GM23338 (cell line): ENCODE data around the gene IRAK1. TPM values are rescaled to one million over a fixed set of nuclear protein-coding genes. Genes with fewer than 3 reads are reported as not detected.

ENCODE experiments used
- ATAC-seq: fragments of 200-7000 bp; cut with Tn5 transposase; 3 replicates; pipeline ENCODE4 v1.9.1; 2020
- DNase-seq: peaks from one replicate; pipeline ENCODE4 v3.0.0-alpha.2; 2015; ENCODE audit warnings: low spot score
- H2AFZ ChIP-seq: fragments of 200-600 bp; sonication (generic); 2 replicates; pipeline ENCODE4 v1.8.0; 2016; ENCODE audit warnings: antibody characterized with exemption, mild to moderate bottlenecking, moderate library complexity
- H3F3A ChIP-seq: fragments of 200-600 bp; sonication (generic); replicated peaks from 2 replicates; pipeline ENCODE4 v1.8.0; 2017; ENCODE audit warnings: antibody characterized with exemption, mixed run types, low read depth
- H3K27ac ChIP-seq: fragments of 200-600 bp; sonication (generic); 2 replicates; pipeline ENCODE4 v1.6.1; 2016; ENCODE audit warnings: low read depth
- H3K27me3 ChIP-seq: fragments of 200-600 bp; sonication (generic); 2 replicates; pipeline ENCODE4 v1.8.0; 2016; ENCODE audit warnings: mild to moderate bottlenecking, mixed run types, moderate library complexity; ENCODE audit not compliant: insufficient read depth
- H3K36me3 ChIP-seq: fragments of 200-600 bp; sonication (generic); 2 replicates; pipeline ENCODE4 v1.8.0; 2016; ENCODE audit warnings: mild to moderate bottlenecking; ENCODE audit not compliant: insufficient read depth
- H3K4me1 ChIP-seq: fragments of 200-600 bp; sonication (generic); 2 replicates; pipeline ENCODE4 v1.8.0; 2016; ENCODE audit warnings: mild to moderate bottlenecking, moderate library complexity; ENCODE audit not compliant: insufficient read depth
- H3K4me2 ChIP-seq: fragments of 200-600 bp; sonication (generic); 2 replicates; pipeline ENCODE4 v1.7.1; 2017; ENCODE audit warnings: mixed run types
- H3K4me3 ChIP-seq: fragments of 200-600 bp; sonication (generic); 2 replicates; pipeline ENCODE4 v1.6.1; 2016; ENCODE audit warnings: mixed run types
- H3K79me2 ChIP-seq: fragments of 200-600 bp; sonication (generic); replicated peaks from 2 replicates; pipeline ENCODE4 v1.8.0; 2017; ENCODE audit warnings: mild to moderate bottlenecking; ENCODE audit not compliant: insufficient read depth
- H3K9me2 ChIP-seq: fragments of 200-600 bp; sonication (generic); 2 replicates; pipeline ENCODE4 v1.8.0; 2017; ENCODE audit not compliant: insufficient read depth
- H4K20me1 ChIP-seq: fragments of 200-600 bp; sonication (generic); replicated peaks from 2 replicates; pipeline ENCODE4 v1.8.0; 2017; ENCODE audit warnings: mild to moderate bottlenecking; ENCODE audit not compliant: insufficient read depth
- H3K27ac Mint-ChIP-seq: 2 replicates; pipeline ENCODE4 v1.8.0; 2020; ENCODE audit warnings: inconsistent platforms, mild to moderate bottlenecking, moderate library complexity, mixed read lengths
- H3K27me3 Mint-ChIP-seq: 3 replicates; pipeline ENCODE4 v1.8.0; 2022; ENCODE audit warnings: low read depth, mild to moderate bottlenecking, moderate library complexity, mixed read lengths, inconsistent platforms; ENCODE audit not compliant: insufficient read depth, poor library complexity
- H3K36me3 Mint-ChIP-seq: 3 replicates; pipeline ENCODE4 v1.8.0; 2021; ENCODE audit warnings: low read depth, mild to moderate bottlenecking, inconsistent platforms, moderate library complexity, mixed read lengths
- H3K4me1 Mint-ChIP-seq: 3 replicates; pipeline ENCODE4 v1.8.0; 2020; ENCODE audit warnings: mild to moderate bottlenecking, inconsistent platforms, mixed read lengths
- H3K4me3 Mint-ChIP-seq: 3 replicates; pipeline ENCODE4 v1.8.0; 2021; ENCODE audit warnings: moderate library complexity, mild to moderate bottlenecking, inconsistent platforms, mixed read lengths
- H3K9me3 Mint-ChIP-seq: 3 replicates; pipeline ENCODE4 v1.8.0; 2020; ENCODE audit warnings: moderate library complexity, mild to moderate bottlenecking, inconsistent platforms, mixed read lengths
- CREB1 ChIP-seq: fragments of 250-450 bp; sonication (Bioruptor Pico); IDR thresholded peaks from 2 replicates; pipeline ENCODE4 v1.5.0; 2020; ENCODE audit warnings: low read depth, mild to moderate bottlenecking, moderate library complexity
- EZH2 ChIP-seq: fragments of 200-600 bp; sonication (generic); IDR thresholded peaks from one replicate; pipeline ENCODE4 v1.8.0; 2017; ENCODE audit warnings: antibody characterized with exemption, mild to moderate bottlenecking, low read depth; ENCODE audit not compliant: unreplicated experiment
- EZH2phosphoT487 ChIP-seq: fragments of 200-600 bp; sonication (generic); IDR thresholded peaks from one replicate; pipeline ENCODE4 v1.8.1; 2018; ENCODE audit warnings: antibody characterized with exemption; ENCODE audit not compliant: unreplicated experiment
- JUNB ChIP-seq: IDR thresholded peaks from one replicate; pipeline ENCODE4 v1.6.1; 2016; ENCODE audit warnings: antibody characterized with exemption; ENCODE audit not compliant: unreplicated experiment
- NANOG ChIP-seq: IDR thresholded peaks from 2 replicates; pipeline ENCODE4 v1.6.1; 2016; ENCODE audit warnings: antibody characterized with exemption, borderline replicate concordance
- POLR2AphosphoS5 ChIP-seq: IDR thresholded peaks from 2 replicates; pipeline ENCODE4 v1.6.1; 2016; ENCODE audit warnings: antibody characterized with exemption, low read depth
- STAT1 ChIP-seq: IDR thresholded peaks from one replicate; pipeline ENCODE4 v1.6.1; 2016; ENCODE audit warnings: antibody characterized with exemption; ENCODE audit not compliant: unreplicated experiment
- ZNF114 ChIP-seq: fragments of 250-450 bp; sonication (Bioruptor Pico); IDR thresholded peaks from 2 replicates; pipeline ENCODE4 v1.5.0; 2020; ENCODE audit warnings: mild to moderate bottlenecking, moderate library complexity
- ZNF331 ChIP-seq: fragments of 250-450 bp; sonication (Bioruptor Pico); IDR thresholded peaks from 2 replicates; pipeline ENCODE4 v1.5.0; 2020; ENCODE audit warnings: low read depth, mild to moderate bottlenecking, moderate library complexity
- polyA plus RNA-seq: library from polyadenylated mRNA; unstranded; fragments of >200 nt; fragmentation: Nextera tagmentation; extraction: Ambion mirVana; gene quantifications from 2 replicates; pipeline ENCODE4 v1.2.1, GENCODE V29; 2016
- total RNA-seq: library from RNA; depleted of rRNA; stranded (reverse); fragments of >200 nt; shearing (Covaris generic); gene quantifications from 2 replicates; pipeline ENCODE4 v1.2.3, GENCODE V29; 2014
- TF ChIP-seq, protein P1 (sequence below): fragments of 250-450 bp; sonication (Bioruptor Pico); IDR thresholded peaks from 2 replicates; pipeline ENCODE4 v1.5.0; 2020; ENCODE audit warnings: mild to moderate bottlenecking, moderate library complexity
- TF ChIP-seq, protein P2 (sequence below), 2 experiments: fragments of 200-600 bp in 1 of 2; sonication (generic) in 1 of 2; conservative IDR thresholded peaks; 2 replicates each; pipeline versions ENCODE4 v1.5.1 to v1.6.1; 2016 to 2017; ENCODE audit warnings: antibody characterized with exemption in 2 of 2, low read depth in 2 of 2, mild to moderate bottlenecking in 2 of 2, moderate library complexity in 1 of 2
- TF ChIP-seq, protein P3 (sequence below): IDR thresholded peaks from one replicate; pipeline ENCODE4 v1.6.1; 2018; ENCODE audit warnings: antibody characterized with exemption; ENCODE audit not compliant: unreplicated experiment
- TF ChIP-seq, protein P4 (sequence below): IDR thresholded peaks from 2 replicates; pipeline ENCODE4 v1.6.1; 2016; ENCODE audit warnings: antibody characterized with exemption

The IRAK1 gene
- total and polyA plus RNA-seq, 2 experiments from 2014 or later: 21.6 to 38.0 TPM

DNA sequence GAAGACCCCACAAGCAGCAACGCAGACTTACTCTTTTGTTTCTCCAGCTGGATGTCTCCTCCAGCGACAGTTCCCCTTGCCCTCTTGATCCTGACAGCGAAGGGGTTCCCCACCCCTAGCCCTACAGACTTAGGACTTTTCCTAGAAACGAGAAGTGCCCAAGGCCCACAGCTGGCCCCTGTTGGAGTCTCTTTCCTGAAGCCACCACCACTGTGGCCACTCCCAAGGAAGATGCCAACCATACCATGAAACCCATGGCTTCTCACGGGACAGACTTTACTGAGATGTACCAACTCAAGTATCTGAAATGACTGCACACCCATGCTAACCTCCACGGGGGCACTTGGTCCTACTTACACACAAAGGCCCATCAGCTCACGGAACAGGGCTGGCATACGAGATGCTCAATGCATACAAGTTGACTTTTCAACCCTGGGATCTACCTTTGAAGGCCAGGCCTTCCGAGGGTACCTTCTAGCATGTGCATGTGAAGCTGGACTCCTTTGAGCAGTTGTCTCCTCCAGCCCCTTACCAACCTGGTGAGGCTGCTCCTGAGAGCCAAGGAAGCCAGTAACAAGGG, 924 bp upstream of the IRAK1 start:
- Histone ChIP-seq H3K27me3 (no peaks in the 10 kb centered on the region), H3K4me2 (no peak overlapping the region; the same call in 1 of the 2 replicates), H3K4me3 (peak overlapping the region; percentile 47; the same call in 1 of the 2 replicates), H3K36me3 (no peaks in the 10 kb centered on the region), H3K79me2 (no peaks in the 10 kb centered on the region), H3K27ac (peak overlapping the region; percentile 79; the same call in 1 of the 2 replicates), H3F3A (no peaks in the 10 kb centered on the region), H3K9me2 (no peaks in the 10 kb centered on the region), H4K20me1 (no peaks in the 10 kb centered on the region), H2AFZ (no peak overlapping the region), H3K4me1 (peaks cover 6% of the 10 kb centered on the region; the same call in 1 of the 2 replicates)
- peak overlapping the region; percentile 71 for H3K4me3 Mint-ChIP-seq
- ATAC-seq (no peak), DNase-seq (no peak)
- peaks cover 6% of the 10 kb centered on the region for H3K27me3 Mint-ChIP-seq
- peaks cover 32% of the 10 kb centered on the region for H3K4me1 Mint-ChIP-seq
- H3K9me3 Mint-ChIP-seq: no peaks in the 10 kb centered on the region
- H3K36me3 Mint-ChIP-seq: peaks cover 10% of the 10 kb centered on the region; the same call in 2 of the 3 replicates
- TF ChIP-seq, protein P1, sequence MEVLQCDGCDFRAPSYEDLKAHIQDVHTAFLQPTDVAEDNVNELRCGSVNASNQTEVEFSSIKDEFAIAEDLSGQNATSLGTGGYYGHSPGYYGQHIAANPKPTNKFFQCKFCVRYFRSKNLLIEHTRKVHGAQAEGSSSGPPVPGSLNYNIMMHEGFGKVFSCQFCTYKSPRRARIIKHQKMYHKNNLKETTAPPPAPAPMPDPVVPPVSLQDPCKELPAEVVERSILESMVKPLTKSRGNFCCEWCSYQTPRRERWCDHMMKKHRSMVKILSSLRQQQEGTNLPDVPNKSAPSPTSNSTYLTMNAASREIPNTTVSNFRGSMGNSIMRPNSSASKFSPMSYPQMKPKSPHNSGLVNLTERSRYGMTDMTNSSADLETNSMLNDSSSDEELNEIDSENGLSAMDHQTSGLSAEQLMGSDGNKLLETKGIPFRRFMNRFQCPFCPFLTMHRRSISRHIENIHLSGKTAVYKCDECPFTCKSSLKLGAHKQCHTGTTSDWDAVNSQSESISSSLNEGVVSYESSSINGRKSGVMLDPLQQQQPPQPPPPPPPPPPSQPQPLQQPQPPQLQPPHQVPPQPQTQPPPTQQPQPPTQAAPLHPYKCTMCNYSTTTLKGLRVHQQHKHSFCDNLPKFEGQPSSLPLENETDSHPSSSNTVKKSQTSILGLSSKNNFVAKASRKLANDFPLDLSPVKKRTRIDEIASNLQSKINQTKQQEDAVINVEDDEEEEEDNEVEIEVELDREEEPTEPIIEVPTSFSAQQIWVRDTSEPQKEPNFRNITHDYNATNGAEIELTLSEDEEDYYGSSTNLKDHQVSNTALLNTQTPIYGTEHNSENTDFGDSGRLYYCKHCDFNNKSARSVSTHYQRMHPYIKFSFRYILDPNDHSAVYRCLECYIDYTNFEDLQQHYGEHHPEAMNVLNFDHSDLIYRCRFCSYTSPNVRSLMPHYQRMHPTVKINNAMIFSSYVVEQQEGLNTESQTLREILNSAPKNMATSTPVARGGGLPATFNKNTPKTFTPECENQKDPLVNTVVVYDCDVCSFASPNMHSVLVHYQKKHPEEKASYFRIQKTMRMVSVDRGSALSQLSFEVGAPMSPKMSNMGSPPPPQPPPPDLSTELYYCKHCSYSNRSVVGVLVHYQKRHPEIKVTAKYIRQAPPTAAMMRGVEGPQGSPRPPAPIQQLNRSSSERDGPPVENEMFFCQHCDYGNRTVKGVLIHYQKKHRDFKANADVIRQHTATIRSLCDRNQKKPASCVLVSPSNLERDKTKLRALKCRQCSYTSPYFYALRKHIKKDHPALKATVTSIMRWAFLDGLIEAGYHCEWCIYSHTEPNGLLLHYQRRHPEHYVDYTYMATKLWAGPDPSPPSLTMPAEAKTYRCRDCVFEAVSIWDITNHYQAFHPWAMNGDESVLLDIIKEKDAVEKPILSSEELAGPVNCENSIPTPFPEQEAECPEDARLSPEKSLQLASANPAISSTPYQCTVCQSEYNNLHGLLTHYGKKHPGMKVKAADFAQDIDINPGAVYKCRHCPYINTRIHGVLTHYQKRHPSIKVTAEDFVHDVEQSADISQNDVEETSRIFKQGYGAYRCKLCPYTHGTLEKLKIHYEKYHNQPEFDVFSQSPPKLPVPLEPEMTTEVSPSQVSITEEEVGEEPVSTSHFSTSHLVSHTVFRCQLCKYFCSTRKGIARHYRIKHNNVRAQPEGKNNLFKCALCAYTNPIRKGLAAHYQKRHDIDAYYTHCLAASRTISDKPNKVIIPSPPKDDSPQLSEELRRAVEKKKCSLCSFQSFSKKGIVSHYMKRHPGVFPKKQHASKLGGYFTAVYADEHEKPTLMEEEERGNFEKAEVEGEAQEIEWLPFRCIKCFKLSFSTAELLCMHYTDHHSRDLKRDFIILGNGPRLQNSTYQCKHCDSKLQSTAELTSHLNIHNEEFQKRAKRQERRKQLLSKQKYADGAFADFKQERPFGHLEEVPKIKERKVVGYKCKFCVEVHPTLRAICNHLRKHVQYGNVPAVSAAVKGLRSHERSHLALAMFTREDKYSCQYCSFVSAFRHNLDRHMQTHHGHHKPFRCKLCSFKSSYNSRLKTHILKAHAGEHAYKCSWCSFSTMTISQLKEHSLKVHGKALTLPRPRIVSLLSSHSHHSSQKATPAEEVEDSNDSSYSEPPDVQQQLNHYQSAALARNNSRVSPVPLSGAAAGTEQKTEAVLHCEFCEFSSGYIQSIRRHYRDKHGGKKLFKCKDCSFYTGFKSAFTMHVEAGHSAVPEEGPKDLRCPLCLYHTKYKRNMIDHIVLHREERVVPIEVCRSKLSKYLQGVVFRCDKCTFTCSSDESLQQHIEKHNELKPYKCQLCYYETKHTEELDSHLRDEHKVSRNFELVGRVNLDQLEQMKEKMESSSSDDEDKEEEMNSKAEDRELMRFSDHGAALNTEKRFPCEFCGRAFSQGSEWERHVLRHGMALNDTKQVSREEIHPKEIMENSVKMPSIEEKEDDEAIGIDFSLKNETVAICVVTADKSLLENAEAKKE (CRISPR knock-in tag): no peak
- TF ChIP-seq STAT1 (no peak), EZH2phosphoT487 (no peak), ZNF114 (CRISPR knock-in tag) (no peak), JUNB (no peak), POLR2AphosphoS5 (no peak), CREB1 (CRISPR knock-in tag) (no peak), NANOG (no peak), EZH2 (no peak), ZNF331 (CRISPR knock-in tag) (no peak)
- TF ChIP-seq, protein P2, sequence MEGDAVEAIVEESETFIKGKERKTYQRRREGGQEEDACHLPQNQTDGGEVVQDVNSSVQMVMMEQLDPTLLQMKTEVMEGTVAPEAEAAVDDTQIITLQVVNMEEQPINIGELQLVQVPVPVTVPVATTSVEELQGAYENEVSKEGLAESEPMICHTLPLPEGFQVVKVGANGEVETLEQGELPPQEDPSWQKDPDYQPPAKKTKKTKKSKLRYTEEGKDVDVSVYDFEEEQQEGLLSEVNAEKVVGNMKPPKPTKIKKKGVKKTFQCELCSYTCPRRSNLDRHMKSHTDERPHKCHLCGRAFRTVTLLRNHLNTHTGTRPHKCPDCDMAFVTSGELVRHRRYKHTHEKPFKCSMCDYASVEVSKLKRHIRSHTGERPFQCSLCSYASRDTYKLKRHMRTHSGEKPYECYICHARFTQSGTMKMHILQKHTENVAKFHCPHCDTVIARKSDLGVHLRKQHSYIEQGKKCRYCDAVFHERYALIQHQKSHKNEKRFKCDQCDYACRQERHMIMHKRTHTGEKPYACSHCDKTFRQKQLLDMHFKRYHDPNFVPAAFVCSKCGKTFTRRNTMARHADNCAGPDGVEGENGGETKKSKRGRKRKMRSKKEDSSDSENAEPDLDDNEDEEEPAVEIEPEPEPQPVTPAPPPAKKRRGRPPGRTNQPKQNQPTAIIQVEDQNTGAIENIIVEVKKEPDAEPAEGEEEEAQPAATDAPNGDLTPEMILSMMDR (conservative IDR thresholded peaks at IDR 0.05; ENCODE audit: low read depth in 2 of 2): no peak
- TF ChIP-seq, protein P3, sequence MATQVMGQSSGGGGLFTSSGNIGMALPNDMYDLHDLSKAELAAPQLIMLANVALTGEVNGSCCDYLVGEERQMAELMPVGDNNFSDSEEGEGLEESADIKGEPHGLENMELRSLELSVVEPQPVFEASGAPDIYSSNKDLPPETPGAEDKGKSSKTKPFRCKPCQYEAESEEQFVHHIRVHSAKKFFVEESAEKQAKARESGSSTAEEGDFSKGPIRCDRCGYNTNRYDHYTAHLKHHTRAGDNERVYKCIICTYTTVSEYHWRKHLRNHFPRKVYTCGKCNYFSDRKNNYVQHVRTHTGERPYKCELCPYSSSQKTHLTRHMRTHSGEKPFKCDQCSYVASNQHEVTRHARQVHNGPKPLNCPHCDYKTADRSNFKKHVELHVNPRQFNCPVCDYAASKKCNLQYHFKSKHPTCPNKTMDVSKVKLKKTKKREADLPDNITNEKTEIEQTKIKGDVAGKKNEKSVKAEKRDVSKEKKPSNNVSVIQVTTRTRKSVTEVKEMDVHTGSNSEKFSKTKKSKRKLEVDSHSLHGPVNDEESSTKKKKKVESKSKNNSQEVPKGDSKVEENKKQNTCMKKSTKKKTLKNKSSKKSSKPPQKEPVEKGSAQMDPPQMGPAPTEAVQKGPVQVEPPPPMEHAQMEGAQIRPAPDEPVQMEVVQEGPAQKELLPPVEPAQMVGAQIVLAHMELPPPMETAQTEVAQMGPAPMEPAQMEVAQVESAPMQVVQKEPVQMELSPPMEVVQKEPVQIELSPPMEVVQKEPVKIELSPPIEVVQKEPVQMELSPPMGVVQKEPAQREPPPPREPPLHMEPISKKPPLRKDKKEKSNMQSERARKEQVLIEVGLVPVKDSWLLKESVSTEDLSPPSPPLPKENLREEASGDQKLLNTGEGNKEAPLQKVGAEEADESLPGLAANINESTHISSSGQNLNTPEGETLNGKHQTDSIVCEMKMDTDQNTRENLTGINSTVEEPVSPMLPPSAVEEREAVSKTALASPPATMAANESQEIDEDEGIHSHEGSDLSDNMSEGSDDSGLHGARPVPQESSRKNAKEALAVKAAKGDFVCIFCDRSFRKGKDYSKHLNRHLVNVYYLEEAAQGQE: no peak
- TF ChIP-seq, protein P4, sequence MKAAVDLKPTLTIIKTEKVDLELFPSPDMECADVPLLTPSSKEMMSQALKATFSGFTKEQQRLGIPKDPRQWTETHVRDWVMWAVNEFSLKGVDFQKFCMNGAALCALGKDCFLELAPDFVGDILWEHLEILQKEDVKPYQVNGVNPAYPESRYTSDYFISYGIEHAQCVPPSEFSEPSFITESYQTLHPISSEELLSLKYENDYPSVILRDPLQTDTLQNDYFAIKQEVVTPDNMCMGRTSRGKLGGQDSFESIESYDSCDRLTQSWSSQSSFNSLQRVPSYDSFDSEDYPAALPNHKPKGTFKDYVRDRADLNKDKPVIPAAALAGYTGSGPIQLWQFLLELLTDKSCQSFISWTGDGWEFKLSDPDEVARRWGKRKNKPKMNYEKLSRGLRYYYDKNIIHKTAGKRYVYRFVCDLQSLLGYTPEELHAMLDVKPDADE: no peak
- peak overlapping the region; percentile 72; the same call in 1 of the 2 replicates for H3K27ac Mint-ChIP-seq
